ENCODE measurements around the gene B4GALT2. TPM values are rescaled to one million over a fixed set of nuclear protein-coding genes. Genes with fewer than 3 reads are reported as not detected.

B4GALT2 gene
- total and polyA plus RNA-seq, 2 of the 8 experiments (the other 6 are each of a cell fraction or from before 2014, with no cell fraction given), result 56.5 to 121 TPM

DNA sequence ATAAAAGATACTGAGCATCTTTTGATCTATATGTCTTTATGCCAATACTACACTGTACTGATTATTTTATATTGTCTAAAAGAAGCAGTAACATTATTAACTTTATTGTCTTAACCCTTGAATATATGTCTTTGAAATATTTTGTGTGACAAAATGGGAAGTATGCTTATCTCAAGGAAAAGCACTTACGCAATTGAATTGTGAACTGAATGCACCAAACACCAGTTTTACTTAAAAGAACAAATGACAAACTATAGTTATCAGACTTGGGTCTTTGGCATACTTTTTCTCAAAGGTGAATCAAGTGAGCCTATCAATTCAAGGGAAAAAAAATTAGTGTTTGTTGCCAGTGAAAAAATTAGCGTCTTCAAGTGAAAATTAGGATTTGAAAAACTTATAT, 61.4 kb downstream of the B4GALT2 start (continued):
- TF ChIP-seq CHD7 (IDR thresholded peaks at IDR 0.05; ENCODE audit: insufficient replicate concordance, low read length) (no peak), FOSL1 (IDR thresholded peaks at IDR 0.05; ENCODE audit: insufficient read depth, low read depth, low read length) (no peak), KDM4A (IDR thresholded peaks at IDR 0.05; ENCODE audit: low read depth, low read length, severe bottlenecking) (no peak), RBBP5 (IDR thresholded peaks at IDR 0.05; ENCODE audit: borderline replicate concordance, low read depth, low read length) (no peak), RAD21 (IDR thresholded peaks at IDR 0.05 in 1 of 2, conservative IDR thresholded peaks at IDR 0.05 in 1 of 2; ENCODE audit: low read depth in 2 of 2, low read length in 2 of 2) (no peak)

All from H1 (cell line).